Activated T-cell treated with anti-CD3 and anti-CD28 coated beads, Interleukin-2, amount 50 U/mL, for 24 hours (primary cell): ENCODE results near the gene CTBP2.

Source experiments
- DNase-seq: peaks from one replicate; pipeline ENCODE4 v3.0.0-alpha.2; 2020
- H3K27ac Mint-ChIP-seq: 2 replicates; pipeline ENCODE4 v1.8.0; 2020; ENCODE audit warnings: mild to moderate bottlenecking, mixed read lengths
- H3K27me3 Mint-ChIP-seq: 2 replicates; pipeline ENCODE4 v1.8.0; 2020; ENCODE audit warnings: mixed read lengths
- H3K36me3 Mint-ChIP-seq: 2 replicates; pipeline ENCODE4 v1.8.0; 2020; ENCODE audit warnings: low read depth, mixed read lengths
- H3K4me1 Mint-ChIP-seq: 2 replicates; pipeline ENCODE4 v1.8.0; 2020; ENCODE audit warnings: low read depth, mixed read lengths
- H3K4me3 Mint-ChIP-seq: 2 replicates; pipeline ENCODE4 v1.8.0; 2020; ENCODE audit warnings: mild to moderate bottlenecking, moderate library complexity, mixed read lengths
- H3K9me3 Mint-ChIP-seq: 2 replicates; pipeline ENCODE4 v1.8.0; 2020; ENCODE audit warnings: mixed read lengths

Gene CTBP2

DNA sequence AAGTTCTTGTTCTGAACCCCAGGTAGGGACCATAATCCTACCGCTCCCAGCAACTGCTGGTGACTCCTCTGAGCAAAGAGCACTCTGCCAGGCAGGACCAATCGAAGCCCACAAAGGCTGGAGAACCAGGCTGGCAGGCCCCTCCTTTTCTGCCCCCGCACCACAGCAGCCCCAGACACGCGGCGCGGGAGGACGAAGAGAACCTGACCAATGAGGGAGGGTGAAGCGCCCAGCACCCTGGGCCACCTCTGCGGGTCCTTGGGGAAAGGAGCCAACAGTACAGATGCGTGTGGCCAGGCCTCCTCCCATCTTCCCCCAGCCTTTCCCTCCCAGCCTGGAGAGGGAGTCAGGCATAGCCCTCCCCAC is 25.9 kb downstream of the CTBP2 start:
- Mint-ChIP-seq H3K27ac (no peak overlapping the region), H3K36me3 (no peaks in the 10 kb centered on the region), H3K4me1 (no peaks in the 10 kb centered on the region), H3K27me3 (peaks cover 10% of the 10 kb centered on the region), H3K4me3 (no peak overlapping the region), H3K9me3 (no peaks in the 10 kb centered on the region)
- no peak for DNase-seq

DNA sequence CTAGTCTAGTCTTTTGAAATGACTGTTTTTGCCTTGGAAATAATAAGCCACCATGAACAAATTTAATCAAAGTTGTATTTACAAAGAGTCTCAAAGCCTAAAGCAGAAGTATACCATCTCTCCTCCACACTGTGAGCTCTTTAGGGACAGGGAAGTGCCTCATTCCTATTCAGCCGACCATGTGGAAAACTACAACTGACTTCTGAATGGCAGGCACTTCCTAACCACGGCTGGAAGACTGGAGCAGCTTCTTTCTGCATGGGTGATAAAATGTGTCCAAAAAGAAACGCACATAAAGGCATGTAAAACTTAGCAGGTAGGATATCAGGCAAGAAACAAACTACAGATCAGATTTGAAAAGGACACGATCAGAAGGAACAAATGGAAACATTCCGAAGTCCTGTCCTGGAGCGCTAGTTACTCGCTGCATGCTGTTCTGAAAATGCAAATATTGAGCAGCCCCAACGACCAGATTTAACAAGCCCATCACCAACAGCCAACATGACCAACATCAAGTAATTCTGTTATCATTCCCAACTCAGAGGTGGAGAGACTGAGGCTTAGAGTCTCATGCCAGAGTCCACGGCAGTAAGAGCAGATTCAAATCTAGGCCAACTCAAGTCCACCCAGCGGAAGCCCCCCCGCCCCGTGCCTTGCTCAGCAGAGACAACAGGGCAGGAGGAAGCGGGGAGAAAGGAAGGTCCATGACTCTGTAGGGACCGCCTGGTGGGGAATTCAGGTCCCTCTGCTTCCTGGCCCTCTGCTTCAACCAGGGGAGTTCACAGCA is 26.5 kb downstream of the CTBP2 start:
- Mint-ChIP-seq H3K9me3 (no peaks in the 10 kb centered on the region), H3K27me3 (peaks cover 10% of the 10 kb centered on the region), H3K27ac (no peak overlapping the region), H3K4me1 (no peaks in the 10 kb centered on the region), H3K36me3 (no peaks in the 10 kb centered on the region), H3K4me3 (no peak overlapping the region)
- no peak for DNase-seq

DNA sequence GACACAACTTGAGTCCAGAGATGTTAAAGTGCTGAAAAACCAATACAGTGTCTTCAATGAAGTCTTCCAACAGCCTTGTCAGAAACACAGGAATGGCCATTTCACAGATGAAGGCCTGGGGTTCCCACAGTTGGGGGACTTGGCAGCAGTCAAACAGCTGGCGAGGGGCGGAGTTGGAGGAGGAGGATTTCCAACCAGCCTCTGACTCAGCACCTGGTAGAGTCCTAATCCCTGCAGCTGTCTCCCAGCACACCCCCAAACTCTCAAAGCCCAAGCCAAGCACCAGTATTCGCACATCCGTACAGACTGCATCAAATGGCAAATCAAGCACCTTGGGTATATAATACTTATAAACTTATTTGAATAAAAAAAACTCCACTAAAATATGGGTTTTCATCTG is 28.0 kb downstream of the CTBP2 start:
- H3K27me3 Mint-ChIP-seq: peaks cover 10% of the 10 kb centered on the region
- H3K36me3 Mint-ChIP-seq: no peaks in the 10 kb centered on the region
- no peak overlapping the region for H3K27ac Mint-ChIP-seq
- no peaks in the 10 kb centered on the region for H3K9me3 Mint-ChIP-seq
- no peak overlapping the region for H3K4me3 Mint-ChIP-seq
- no peak for DNase-seq
- H3K4me1 Mint-ChIP-seq: no peaks in the 10 kb centered on the region

DNA sequence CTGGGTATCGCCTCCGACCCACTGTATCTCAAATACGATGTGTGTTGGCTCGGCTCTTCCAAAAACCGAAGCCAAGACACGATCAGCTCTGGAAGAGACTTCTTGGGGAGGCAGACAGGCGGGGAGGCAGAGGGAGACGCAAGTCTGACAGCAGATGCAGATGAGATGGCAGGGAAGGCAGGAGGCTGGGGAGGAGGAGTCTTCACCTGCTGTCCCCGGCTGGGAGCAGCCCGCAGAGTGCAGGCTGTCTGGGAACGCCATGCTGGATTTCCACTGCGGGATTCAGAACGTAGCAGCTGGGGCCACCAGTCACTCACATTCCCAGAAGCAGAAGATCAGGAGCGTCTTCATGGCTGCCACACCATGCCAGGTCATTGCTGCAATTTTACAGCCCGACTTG is 29.4 kb downstream of the CTBP2 start:
- H3K27me3 Mint-ChIP-seq: peaks cover 4% of the 10 kb centered on the region
- no peak overlapping the region for H3K27ac Mint-ChIP-seq
- H3K9me3 Mint-ChIP-seq: no peaks in the 10 kb centered on the region
- no peaks in the 10 kb centered on the region for H3K4me1 Mint-ChIP-seq
- no peak for DNase-seq
- no peak overlapping the region for H3K4me3 Mint-ChIP-seq
- no peaks in the 10 kb centered on the region for H3K36me3 Mint-ChIP-seq

DNA sequence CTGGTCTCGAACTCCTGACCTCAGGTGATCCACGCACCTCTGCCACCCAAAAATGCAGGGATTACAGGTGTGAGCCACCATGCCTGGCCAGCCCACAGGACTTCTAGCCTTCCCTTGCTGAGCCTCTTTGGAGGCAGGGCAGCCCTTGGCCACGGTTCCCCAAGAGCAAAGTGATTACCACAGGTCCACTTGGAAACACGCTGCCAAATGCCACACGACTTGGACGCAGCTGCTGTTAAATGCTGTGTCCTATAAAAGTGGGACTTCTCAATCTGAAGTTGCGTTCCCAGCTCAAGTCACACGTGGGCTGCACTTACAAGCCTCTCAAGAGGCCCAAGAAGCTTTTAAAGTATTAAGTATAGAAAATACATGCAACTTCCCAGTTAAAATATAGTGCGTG is 30.1 kb downstream of the CTBP2 start:
- peaks cover under 1% of the 10 kb centered on the region for H3K27me3 Mint-ChIP-seq
- DNase-seq: no peak
- H3K9me3 Mint-ChIP-seq: no peaks in the 10 kb centered on the region
- no peaks in the 10 kb centered on the region for H3K36me3 Mint-ChIP-seq
- H3K4me1 Mint-ChIP-seq: no peaks in the 10 kb centered on the region
- H3K4me3 Mint-ChIP-seq: no peak overlapping the region
- H3K27ac Mint-ChIP-seq: no peak overlapping the region

DNA sequence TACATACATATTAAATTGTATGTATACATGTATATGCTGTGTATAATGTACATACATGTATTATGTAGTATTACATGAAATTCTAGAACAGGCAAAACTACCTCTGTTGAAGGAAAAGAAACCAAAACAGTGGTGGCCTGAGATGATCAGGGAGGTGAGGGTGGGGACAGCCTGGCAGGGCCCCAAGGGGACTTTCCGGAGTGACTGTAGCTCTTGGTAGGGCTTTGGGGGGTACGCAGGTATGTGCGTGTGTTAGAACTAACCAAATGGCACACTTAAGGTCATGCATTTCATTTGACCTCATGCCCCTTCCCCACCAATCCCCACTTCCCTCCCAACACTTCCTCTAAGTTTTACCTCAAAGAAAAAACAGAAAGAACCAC is 31.3 kb downstream of the CTBP2 start:
- no peak overlapping the region for H3K27ac Mint-ChIP-seq
- H3K4me3 Mint-ChIP-seq: no peak overlapping the region
- H3K36me3 Mint-ChIP-seq: no peaks in the 10 kb centered on the region
- DNase-seq: no peak
- no peaks in the 10 kb centered on the region for H3K9me3 Mint-ChIP-seq
- H3K4me1 Mint-ChIP-seq: no peaks in the 10 kb centered on the region
- no peaks in the 10 kb centered on the region for H3K27me3 Mint-ChIP-seq

DNA sequence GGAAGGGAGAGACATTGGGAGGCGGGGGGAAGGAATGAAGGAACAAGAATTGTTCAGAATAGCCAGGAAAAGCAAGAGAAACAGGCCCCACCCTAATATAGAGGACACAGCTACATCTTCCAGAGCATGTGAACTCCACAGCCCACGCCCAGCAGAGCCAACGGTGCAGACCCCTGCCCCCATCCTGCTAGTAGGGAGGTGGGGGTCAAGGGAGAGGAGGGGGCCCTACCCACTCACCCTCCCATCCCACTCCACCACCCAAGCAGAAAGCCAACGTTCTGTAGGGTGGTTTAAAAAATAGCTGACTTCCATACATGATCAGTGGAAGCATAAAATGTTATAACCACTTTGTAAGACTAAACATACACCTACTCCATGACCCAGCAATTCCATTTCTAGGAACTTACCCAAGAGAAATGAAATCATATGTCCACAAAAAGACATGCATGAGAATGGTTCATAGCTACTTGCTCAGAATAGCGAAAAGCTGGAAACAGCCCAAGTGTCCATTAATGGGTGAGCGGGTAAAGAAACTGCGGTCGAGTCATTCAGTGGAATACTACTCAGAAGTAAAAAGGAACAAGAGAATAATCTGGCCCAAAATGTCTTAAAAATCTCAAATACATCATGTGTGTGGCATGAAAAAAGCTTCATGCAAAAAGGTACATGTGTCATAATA is 31.8 kb downstream of the CTBP2 start:
- H3K9me3 Mint-ChIP-seq: no peaks in the 10 kb centered on the region
- H3K36me3 Mint-ChIP-seq: no peaks in the 10 kb centered on the region
- H3K27me3 Mint-ChIP-seq: no peaks in the 10 kb centered on the region
- no peak for DNase-seq
- no peak overlapping the region for H3K4me3 Mint-ChIP-seq
- no peak overlapping the region for H3K27ac Mint-ChIP-seq
- no peaks in the 10 kb centered on the region for H3K4me1 Mint-ChIP-seq

DNA sequence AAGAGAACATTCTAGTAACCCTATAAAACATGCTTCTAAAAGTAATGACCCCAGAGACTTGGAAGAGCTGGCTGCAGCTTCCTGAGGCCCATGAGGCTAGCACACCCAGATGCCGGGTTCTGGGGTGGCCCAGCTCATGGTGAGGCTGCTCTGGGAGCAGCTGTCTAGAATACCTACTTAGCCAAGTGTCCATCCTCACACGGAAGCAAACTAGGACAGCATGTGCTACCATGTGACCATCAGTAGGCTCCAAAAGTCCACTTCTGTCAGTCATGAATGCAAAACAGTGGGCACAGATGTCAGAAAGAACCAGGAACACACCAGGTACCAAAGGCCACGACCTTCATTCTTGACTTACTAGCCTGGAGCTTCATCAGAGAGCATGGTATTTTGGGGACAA is 32.4 kb downstream of the CTBP2 start:
- DNase-seq: no peak
- Mint-ChIP-seq H3K27ac (no peak overlapping the region), H3K27me3 (no peaks in the 10 kb centered on the region), H3K36me3 (no peaks in the 10 kb centered on the region), H3K4me1 (no peaks in the 10 kb centered on the region), H3K4me3 (no peak overlapping the region), H3K9me3 (no peaks in the 10 kb centered on the region)

DNA sequence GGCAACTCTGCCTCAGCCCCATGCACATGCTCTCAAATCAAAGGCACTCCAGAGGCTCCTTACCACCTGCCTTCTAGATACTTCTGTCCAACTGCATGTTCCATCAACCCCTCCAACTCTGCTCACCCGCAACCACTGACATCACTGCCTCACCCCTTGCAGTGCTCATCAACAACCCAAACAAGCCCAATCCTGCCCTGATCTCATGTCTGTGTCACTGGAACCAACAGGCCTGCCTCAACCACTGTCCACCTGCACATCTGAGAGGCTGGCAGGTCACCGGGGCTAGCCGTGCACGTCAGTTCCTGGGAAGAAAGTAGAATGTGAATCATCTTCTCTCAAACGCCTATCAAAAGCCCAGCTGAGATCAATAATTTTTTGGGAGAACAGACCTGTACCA is 33.3 kb downstream of the CTBP2 start:
- Mint-ChIP-seq H3K9me3 (no peaks in the 10 kb centered on the region), H3K27me3 (no peaks in the 10 kb centered on the region), H3K27ac (no peak overlapping the region), H3K4me1 (no peaks in the 10 kb centered on the region), H3K4me3 (no peak overlapping the region), H3K36me3 (no peaks in the 10 kb centered on the region)
- DNase-seq: no peak

DNA sequence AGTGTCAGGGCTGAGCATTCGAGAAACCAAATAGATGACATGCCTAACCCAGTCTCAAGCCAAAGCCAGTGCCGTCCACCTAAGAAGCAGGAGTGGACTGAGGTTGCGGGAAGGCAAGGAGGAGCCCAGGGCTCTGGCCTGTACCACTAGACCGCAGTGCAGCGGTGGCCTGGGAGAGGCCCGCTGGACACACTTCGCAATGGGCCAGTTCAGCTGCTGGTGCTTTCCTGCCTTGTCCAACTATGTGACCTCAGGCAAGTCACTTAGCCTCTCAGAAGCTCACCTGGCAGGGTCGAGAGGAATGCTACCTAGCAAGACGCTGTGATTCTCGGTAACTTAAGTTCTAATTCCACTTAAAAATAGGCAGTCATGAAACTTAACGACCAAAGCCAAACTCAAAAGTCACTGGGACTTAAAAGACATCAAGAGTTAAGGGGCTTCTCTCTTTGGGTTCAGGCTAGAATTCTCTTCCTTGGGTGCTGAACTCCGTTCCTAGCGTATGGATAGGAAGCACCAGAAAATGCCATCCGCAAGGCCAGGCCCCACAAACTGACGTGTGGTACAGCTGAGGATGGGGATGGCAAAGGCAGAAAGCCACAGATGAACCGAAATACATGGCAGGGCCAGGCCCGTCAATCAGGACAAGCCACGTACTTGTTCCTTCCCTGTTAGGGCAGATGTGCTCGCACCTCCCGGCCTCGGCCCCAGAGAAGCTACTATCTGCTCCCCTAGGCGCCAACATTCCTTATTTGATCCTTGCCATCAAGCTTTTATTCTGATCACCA is 34.2 kb downstream of the CTBP2 start:
- no peak overlapping the region for H3K4me3 Mint-ChIP-seq
- no peaks in the 10 kb centered on the region for H3K4me1 Mint-ChIP-seq
- no peaks in the 10 kb centered on the region for H3K9me3 Mint-ChIP-seq
- no peaks in the 10 kb centered on the region for H3K27me3 Mint-ChIP-seq
- H3K27ac Mint-ChIP-seq: no peak overlapping the region
- no peak for DNase-seq
- H3K36me3 Mint-ChIP-seq: no peaks in the 10 kb centered on the region

DNA sequence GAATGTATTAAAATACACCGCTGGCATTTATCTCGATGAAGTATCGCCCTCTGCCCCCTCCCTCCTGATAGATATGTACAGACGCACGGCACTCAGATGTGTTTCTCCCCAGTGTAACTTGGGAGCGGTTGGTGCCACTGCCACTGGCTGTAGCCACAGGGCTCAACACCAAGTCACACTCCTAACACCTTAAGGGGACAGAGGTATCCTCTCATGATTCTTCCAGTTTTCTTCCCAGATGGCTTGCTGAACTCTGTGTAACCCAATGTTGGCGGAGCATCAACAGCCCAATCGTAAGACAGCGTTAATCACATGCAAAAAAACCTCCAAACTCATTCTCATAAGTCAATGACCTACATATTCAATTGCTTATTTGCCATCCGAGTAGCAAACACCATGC is 35.5 kb downstream of the CTBP2 start:
- H3K4me3 Mint-ChIP-seq: no peak overlapping the region

DNA sequence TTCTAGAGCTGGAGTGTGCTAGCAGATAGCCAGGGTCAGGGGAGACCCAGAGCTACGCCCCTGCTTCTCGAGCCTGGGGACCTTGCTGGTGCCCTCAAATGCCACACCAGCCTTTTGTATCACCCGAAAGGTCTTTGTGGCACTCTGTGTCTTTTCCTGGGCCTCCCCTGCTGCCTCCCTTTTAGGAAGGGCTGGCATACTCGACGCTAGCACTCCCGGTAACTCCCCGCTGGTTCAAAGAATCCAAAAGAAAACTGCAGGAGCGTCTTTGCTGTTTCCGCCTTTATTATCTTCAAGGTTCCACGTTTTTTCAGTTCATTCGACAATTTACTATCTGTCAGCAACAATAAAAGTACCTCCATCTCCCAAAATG is 36.3 kb downstream of the CTBP2 start:
- Mint-ChIP-seq H3K36me3 (no peaks in the 10 kb centered on the region), H3K27ac (no peak overlapping the region), H3K4me3 (no peak overlapping the region), H3K27me3 (no peaks in the 10 kb centered on the region), H3K9me3 (no peaks in the 10 kb centered on the region), H3K4me1 (no peaks in the 10 kb centered on the region)
- DNase-seq: no peak

More for the DNA sequence above, 35.5 kb downstream of the CTBP2 start:
- DNase-seq: no peak
- no peaks in the 10 kb centered on the region for H3K36me3 Mint-ChIP-seq
- no peaks in the 10 kb centered on the region for H3K27me3 Mint-ChIP-seq
- H3K4me1 Mint-ChIP-seq: no peaks in the 10 kb centered on the region
- no peaks in the 10 kb centered on the region for H3K9me3 Mint-ChIP-seq
- H3K27ac Mint-ChIP-seq: no peak overlapping the region

DNA sequence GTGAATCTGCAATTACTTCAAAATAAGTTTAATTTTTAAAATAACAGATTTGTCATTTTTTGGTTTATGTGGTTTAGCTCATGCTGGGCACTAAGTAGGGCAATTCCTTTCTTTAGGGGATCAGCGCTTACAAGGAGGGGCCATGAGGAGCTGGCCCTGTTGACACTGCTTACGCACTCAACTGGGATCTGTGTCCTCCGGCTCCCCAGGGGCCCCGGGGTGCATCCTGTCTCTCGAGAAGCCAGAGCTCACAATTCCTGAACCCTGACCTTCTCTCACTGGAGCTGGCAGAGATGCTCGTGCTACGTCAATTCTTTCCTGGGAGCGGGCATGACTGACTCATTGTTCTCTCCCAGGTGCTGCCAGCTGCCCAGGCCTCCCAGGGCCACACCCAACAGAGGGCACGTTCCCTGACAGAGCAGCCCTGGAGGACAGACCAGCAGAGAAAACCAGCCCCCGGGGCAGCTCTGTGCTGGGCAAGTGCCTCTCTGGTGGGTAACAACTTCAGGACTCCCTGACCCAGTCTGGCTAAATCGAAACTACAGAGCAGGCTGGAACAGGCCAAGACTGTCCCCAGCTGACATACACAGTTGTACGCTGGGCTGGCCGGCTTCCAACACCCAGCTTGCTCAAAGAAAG is 36.8 kb downstream of the CTBP2 start:
- Mint-ChIP-seq H3K9me3 (no peaks in the 10 kb centered on the region), H3K36me3 (no peaks in the 10 kb centered on the region), H3K4me3 (no peak overlapping the region), H3K27ac (no peak overlapping the region), H3K27me3 (no peaks in the 10 kb centered on the region), H3K4me1 (no peaks in the 10 kb centered on the region)
- DNase-seq: no peak

DNA sequence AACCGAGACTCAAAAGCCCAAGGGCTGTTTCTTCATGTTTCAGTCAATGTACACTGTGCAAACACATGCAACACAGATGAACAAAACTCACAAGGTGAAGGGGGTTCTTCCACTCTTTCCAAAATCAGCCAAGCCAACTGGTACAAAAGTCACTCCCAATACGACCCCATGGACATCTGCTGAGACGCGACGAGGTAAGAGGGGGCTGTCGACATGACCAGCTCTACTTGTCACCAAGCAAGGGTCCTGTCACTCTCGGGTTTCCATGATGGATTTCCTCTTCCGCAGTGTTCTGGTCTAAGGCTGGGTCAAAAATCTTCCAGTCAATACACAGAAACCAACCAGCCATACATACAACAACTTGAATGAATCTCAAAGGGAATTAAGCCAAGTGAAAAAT is 37.8 kb downstream of the CTBP2 start:
- Mint-ChIP-seq H3K4me1 (no peaks in the 10 kb centered on the region), H3K27me3 (no peaks in the 10 kb centered on the region), H3K36me3 (no peaks in the 10 kb centered on the region), H3K27ac (no peak overlapping the region), H3K9me3 (no peaks in the 10 kb centered on the region), H3K4me3 (no peak overlapping the region)
- DNase-seq: no peak

DNA sequence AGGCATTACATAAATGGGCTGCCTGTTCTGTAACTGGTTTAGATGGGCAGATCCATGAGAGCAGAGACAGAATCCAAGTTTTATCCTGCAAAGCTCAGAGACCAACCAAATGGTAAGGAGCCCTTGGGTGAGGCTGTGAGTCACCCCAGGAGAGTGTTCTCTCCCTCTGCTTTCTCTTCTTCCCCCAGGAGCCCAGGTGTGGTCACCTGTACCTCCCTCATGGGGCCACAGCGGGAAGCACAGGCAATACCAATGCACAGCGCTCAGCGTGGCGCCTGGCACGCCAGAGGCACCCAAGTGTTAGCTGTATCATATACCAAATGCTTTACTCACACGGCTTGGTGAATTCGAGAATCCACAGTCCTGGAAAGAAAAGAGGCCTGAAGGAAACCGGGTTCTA is 39.4 kb downstream of the CTBP2 start:
- Mint-ChIP-seq H3K27me3 (no peaks in the 10 kb centered on the region), H3K9me3 (no peaks in the 10 kb centered on the region), H3K27ac (no peak overlapping the region), H3K36me3 (no peaks in the 10 kb centered on the region), H3K4me1 (no peaks in the 10 kb centered on the region), H3K4me3 (no peak overlapping the region)
- DNase-seq: no peak
